PC-9 (cell line): ENCODE results near the gene SMARCA4.
"Not testable (repeated sequence)": the region's sequence is repeated elsewhere in the genome, so short reads cannot be mapped to it uniquely, and the experiment has no call there.

Experiments used
- CTCF ChIP-seq: fragments of 200-600 bp; sonication (generic); conservative IDR thresholded peaks from 2 replicates; pipeline ENCODE4 v1.6.1; 2017; ENCODE audit warnings: mixed run types, antibody characterized with exemption, mild to moderate bottlenecking, moderate library complexity
- EZH2 ChIP-seq: fragments of 200-600 bp; sonication (generic); IDR thresholded peaks from 2 replicates; pipeline ENCODE4 v1.8.0; 2017; ENCODE audit warnings: antibody characterized with exemption, low read depth

- not testable (repeated sequence) for TF ChIP-seq CTCF, EZH2
These were observed 1.4 kb upstream of the SMARCA4 start for GRCh38 chr19:10959277-10959968.
